Right lobe of liver (tissue), 6 donors: ENCODE data around the gene DCDC2C. TPM values are rescaled to one million over a fixed set of nuclear protein-coding genes. Genes with fewer than 3 reads are reported as not detected.

Experiments used
- ATAC-seq, 4 donors: fragments of 200-7000 bp; cut with Tn5 transposase; one replicate each; pipeline ENCODE4 v1.9.1; 2020; ENCODE audit warnings: mild to moderate bottlenecking in 4 of 4, moderate library complexity in 4 of 4
- DNase-seq, 3 donors: peaks; one replicate each; pipeline ENCODE4 v3.0.0-alpha.2; 2020
- H3K27ac ChIP-seq, 3 donors: fragments of 200-600 bp; one replicate each; pipeline ENCODE4 v1.8.0; 2022
- H3K27me3 ChIP-seq, 2 donors: fragments of 200-600 bp; one replicate each; pipeline ENCODE4 v1.8.0; 2022
- H3K36me3 ChIP-seq, 4 donors: fragments of 200-600 bp; sonication (generic) in 1 of 4; one replicate each; pipeline versions ENCODE4 v1.5.1 to v1.8.0; 2017 to 2022; ENCODE audit warnings: control low read depth in 1 of 4
- H3K4me1 ChIP-seq, 4 donors: fragments of 200-600 bp; sonication (generic) in 1 of 4; one replicate each; pipeline versions ENCODE4 v1.5.1 to v1.8.0; 2017 to 2022; ENCODE audit warnings: control low read depth in 1 of 4
- H3K4me3 ChIP-seq, 3 donors: fragments of 200-600 bp; one replicate each; pipeline ENCODE4 v1.8.0; 2022
- H3K9me3 ChIP-seq, 4 donors: fragments of 200-600 bp; sonication (generic) in 1 of 4; one replicate each; pipeline versions ENCODE4 v1.5.1 to v1.8.0; 2017 to 2022; ENCODE audit warnings: control low read depth in 1 of 4
- POLR2A ChIP-seq: fragments of 450-650 bp; IDR thresholded peaks from one replicate; pipeline ENCODE4 v1.6.1; 2017; ENCODE audit warnings: antibody characterized with exemption, mild to moderate bottlenecking
- WGBS: methylation state at CpG from one replicate; pipeline ENCODE4 v1.1.6; 2018; ENCODE audit warnings: low coverage, low lambda C conversion rate; ENCODE audit not compliant: insufficient coverage; ENCODE audit errors: missing lambda C conversion rate; 5-methylcytosine and 5-hydroxymethylcytosine counted together
- intact Hi-C, 2 donors: fragments of 100-400 bp; cut with DNase I; formaldehyde crosslinking; loops; one replicate each; pipeline versions ENCODE4 v1.11.2 to v1.14.1; 2022
- total RNA-seq, 6 experiments: library from RNA; depleted of rRNA in 2 of 6; stranded (reverse); fragments of >200 nt in 2 of 6; fragmentation: NEBNext Ultra II Directional in 3 of 6; extraction: Animal tissue kit (Norgen Biotek cat#: 25700) in 3 of 6; gene quantifications; one replicate each; pipeline versions ENCODE4 v1.1.0 to v1.2.4, GENCODE V29; 2016 to 2023
- TF ChIP-seq, protein P1 (sequence below), 4 donors: fragments of 200-600 bp in 3 of 4; fragments of 450-650 bp in 1 of 4; IDR thresholded peaks; one replicate each; pipeline versions ENCODE4 v1.5.1 to v1.8.0; 2016 to 2022; ENCODE audit warnings: antibody characterized with exemption in 4 of 4, mild to moderate bottlenecking in 2 of 4
- donor health status: DM: no; HTN: yes; CAD: no.
- donor health status: DM: no; HTN: no; CAD: no.
- donor health status: DM: no; HTN: no; CAD: no.
- donor health status: DM: no; HTN: yes; CAD: no.
- donor health status: DM: no; HTN: yes; CAD: no.

The DCDC2C gene
- total RNA-seq, 6 experiments from 2014 or later, result not detected

DNA sequence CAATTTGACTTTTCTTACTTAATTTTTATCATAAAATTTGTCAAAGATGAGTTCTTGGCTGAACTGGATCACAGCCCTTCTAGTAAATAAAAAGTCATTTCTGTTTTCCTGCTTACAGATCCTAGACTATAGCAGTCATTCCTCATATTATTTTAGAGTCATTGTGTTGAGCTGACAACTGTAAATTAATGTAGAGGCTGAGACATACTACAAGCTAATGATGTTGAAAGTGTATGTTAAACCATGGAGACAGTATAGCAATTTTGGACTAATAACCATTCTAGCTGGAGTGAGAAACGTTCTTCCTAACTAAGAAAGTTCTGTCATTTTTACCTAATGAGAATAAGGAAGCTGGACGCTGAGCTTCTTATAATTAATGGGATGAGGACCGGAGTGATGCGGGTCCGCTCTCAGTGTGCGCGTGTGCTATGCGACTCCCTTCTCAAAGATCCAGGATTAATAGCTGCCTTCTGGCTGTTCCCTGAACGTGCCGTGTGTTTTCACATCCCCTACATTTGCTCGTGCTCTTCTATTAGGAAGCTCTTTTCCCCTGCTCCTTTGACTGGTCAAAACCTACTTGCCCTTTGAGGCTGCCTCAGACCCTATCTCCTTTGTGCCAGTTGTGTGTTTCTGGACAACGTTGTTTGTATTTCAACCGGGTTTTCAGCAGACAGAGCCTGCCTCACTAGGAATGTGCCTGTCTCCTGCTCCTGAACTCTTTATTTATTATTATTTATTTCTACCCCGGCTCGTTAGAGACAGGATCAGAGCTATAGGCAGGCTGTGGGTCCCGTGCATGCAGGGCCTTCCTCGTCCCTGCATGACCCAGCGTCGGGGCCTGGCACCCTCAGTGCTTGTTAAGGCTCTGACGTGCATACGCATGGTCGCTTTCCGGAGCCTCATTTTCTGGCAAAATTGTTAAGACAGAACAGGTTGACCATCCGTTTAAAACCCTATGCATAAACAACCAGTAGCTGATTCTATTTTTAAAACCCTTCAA lies 182.6 kb downstream of the DCDC2C start:
- ATAC-seq (no peak), DNase-seq (no peak)
- H3K4me3 ChIP-seq, result no peak overlapping the region
- no peaks in the 10 kb centered on the region for H3K4me1 ChIP-seq
- no peaks in the 10 kb centered on the region for H3K9me3 ChIP-seq
- intact Hi-C loops, result no loop called here
- no peaks in the 10 kb centered on the region for H3K36me3 ChIP-seq
- TF ChIP-seq, protein P1, sequence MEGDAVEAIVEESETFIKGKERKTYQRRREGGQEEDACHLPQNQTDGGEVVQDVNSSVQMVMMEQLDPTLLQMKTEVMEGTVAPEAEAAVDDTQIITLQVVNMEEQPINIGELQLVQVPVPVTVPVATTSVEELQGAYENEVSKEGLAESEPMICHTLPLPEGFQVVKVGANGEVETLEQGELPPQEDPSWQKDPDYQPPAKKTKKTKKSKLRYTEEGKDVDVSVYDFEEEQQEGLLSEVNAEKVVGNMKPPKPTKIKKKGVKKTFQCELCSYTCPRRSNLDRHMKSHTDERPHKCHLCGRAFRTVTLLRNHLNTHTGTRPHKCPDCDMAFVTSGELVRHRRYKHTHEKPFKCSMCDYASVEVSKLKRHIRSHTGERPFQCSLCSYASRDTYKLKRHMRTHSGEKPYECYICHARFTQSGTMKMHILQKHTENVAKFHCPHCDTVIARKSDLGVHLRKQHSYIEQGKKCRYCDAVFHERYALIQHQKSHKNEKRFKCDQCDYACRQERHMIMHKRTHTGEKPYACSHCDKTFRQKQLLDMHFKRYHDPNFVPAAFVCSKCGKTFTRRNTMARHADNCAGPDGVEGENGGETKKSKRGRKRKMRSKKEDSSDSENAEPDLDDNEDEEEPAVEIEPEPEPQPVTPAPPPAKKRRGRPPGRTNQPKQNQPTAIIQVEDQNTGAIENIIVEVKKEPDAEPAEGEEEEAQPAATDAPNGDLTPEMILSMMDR (IDR thresholded peaks at IDR 0.05), result no peak
- TF ChIP-seq POLR2A, result no peak
- 50% methylated on average over 21 of the region's 24 CpGs for WGBS
- no peaks in the 10 kb centered on the region for H3K27me3 ChIP-seq
- no peak overlapping the region for H3K27ac ChIP-seq

DNA sequence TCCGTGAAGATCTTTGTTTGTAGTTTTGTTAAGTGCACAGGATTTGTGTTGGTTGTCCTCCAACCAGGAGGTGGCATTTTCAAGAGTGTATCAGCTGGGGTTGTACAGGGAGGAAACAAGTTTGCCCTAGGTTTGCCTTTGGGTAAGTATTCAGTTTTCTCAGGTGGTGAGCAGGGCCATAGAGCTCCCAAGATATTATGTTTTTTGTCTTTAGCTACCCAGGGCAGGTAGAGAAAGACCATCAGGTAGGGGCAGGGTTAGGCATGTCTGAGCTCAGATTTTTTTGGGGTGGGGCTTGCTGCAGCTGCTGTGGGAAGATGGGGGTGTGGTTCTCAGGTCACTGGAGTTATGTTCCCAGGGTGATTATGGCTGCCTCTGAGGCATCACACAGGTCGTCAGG lies 191.6 kb downstream of the DCDC2C start:
- no peak for TF ChIP-seq POLR2A
- TF ChIP-seq, protein P1 (IDR thresholded peaks at IDR 0.05), result no peak
- Histone ChIP-seq H3K9me3 (no peaks in the 10 kb centered on the region), H3K4me3 (no peak overlapping the region), H3K27me3 (no peaks in the 10 kb centered on the region), H3K27ac (no peak overlapping the region), H3K36me3 (no peaks in the 10 kb centered on the region), H3K4me1 (no peaks in the 10 kb centered on the region)
- no peak for ATAC-seq
- intact Hi-C loops, result no loop called here
- WGBS, result 25% methylated on average over 2 of the region's 2 CpGs
- DNase-seq, result no peak

Other genes with a start within 250 kb of the DCDC2C start
- gene ADI1, start 184.0 kb upstream of the DCDC2C start, total RNA-seq, result 100 to 1,000 TPM; 165 to 470 (median 246) TPM
- 10 to 100 TPM in 3 of 6 experiments, 1 to 10 TPM in 3; 8.3 to 12.2 (median 10.0) TPM for gene RNASEH1, start 145.2 kb upstream of the DCDC2C start, total RNA-seq
- gene RPS7, start 128.3 kb upstream of the DCDC2C start, total RNA-seq, result 1,000 to 10,000 TPM in 2 of 6 experiments, 100 to 1,000 TPM in 4; 366 to 1,499 (median 423) TPM
- gene COLEC11, start 108.5 kb upstream of the DCDC2C start, total RNA-seq, result 10 to 100 TPM; 25.2 to 58.6 (median 41.1) TPM
- under 1 TPM in 5 of 6 experiments, not detected in 1; 0.18 to 0.63 (median 0.31) TPM for gene ALLC, start 45.4 kb upstream of the DCDC2C start, total RNA-seq